Activated CD4-positive, alpha-beta T cell treated with anti-CD3 and anti-CD28 coated beads, Interleukin-2, amount 50 U/mL, for 48 hours (primary cell): ENCODE measurements around the gene RPTOR.
A peak's percentile ranks its signal among the peaks of the same experiment; 100 is the strongest.
"Not testable (repeated sequence)": the region's sequence is repeated elsewhere in the genome, so short reads cannot be mapped to it uniquely, and the experiment has no call there.

Experiments used
- DNase-seq, 2 experiments: peaks; one replicate each; pipeline ENCODE4 v3.0.0-alpha.2; 2020

RPTOR gene

DNA sequence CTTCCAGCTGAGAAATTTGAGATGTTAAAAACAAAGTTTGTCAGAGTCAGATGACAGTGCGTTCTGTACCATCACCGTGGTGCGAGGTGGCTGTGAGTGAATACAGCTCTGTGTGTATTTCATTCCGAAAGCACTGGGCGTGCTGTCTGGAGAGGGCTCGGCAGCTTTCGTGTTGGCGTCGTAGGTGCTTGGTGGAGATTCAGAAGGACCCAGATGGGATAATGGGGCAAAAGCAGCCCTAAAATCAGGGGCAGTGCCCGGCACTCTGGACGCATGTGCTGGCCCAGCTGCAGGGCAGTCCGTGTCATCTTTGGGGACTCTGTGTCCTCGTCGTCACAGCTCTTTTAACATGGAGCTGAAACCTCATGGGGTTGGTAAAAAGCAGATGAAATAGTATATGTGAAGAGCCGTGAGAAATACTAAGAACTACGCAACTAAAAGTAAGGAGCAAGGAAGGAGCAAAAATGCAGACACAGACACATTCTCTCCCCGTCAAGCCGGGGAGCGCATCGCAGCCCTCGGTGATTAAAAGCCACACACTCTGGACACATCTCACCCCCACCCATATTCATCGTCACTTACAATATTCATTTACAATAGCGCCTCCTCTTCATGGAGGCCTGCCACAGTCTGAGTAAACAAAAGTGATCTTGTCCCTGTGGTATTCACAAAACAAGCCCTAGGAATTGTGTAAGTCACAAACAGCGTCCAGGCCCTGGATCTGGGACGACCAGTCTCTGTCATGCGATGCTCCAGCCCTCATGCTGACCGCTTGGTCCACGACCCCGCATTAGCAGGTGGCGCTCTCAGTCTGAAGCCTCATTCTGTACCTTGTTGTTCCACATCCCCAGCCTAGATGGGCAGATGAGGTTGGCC, 206.7 kb downstream of the RPTOR start:
- DNase-seq = no peak

DNA sequence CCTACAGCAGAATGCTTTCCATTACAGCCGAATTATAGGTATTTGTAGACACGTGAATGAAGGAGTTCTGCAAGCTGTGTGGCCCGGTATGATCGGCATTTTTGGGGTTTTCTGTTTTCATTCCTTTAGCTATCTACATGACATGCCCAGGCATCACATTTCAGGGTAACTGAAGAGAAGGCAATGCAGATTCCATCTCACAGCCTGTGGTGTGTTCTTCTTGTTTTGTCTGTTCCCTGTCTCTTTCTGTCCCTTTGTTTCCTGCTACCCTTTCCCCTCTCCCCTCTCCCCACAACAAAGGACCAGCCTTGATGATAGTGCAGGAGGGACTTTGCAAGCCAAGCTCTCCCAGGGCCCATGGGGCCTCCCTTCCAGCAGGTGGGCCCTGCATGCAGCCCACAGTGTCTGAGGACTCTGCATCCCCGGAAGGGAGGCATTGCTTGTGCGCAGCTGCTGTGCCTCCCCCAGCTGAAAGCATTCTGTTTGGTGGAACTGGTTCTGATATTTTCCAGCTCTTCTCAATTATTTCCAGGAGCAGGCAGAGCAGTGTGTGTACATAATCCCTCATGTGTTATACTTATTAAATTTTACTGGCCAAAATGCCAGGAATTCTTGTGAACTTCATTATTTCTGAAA, 207.4 kb downstream of the RPTOR start:
- DNase-seq = no peak

DNA sequence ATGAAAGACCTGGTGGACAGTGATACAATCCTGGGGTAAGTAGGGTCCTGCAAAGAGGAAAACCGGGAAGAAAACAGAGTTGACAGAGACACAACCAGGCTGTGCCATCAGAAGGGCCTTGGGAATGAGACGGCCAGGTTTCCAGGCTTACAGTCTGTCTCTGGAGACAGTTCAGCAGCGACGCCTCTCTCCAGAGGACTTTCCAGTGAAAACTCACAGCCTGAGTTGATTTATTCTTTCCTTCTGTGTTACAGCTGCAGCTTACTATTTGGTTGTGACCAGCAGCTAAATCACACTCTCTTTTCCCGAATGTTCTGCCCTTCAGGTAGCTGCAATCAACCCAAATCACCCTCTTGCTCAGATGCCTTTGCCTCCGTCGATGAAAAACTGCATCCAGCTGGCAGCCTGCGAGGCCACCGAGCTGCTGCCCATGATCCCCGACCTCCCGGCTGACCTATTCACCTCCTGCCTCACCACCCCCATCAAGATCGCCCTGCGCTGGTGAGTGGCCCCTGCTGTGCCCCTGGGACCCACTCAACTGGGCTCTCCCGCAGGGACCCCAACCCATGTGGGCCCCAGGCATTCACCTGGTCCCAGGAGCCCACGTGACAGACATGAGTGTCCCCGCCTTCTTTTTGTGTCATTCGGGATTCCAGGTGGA, 209.2 kb downstream of the RPTOR start:
- DNase-seq = no peak

DNA sequence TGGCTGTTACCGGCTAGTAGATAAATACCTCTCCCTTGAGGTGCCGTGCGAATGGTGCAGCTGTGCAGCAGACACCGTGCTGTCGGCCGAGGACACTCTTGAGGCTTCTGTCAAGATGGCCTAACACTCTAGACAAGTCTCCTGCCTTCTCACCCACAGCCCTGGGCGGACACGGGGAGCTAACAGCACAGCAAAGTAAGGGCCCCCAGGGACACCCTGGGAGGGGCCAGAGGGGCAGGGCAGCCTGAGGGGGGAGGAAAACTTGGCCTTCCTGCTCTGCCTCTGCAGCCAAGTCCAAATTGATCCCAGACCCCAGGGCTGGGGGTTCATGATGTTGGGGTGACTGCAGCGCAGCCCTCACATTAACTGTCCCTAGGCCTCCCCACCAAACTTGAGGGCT, 210.2 kb downstream of the RPTOR start:
- no peak for DNase-seq

DNA sequence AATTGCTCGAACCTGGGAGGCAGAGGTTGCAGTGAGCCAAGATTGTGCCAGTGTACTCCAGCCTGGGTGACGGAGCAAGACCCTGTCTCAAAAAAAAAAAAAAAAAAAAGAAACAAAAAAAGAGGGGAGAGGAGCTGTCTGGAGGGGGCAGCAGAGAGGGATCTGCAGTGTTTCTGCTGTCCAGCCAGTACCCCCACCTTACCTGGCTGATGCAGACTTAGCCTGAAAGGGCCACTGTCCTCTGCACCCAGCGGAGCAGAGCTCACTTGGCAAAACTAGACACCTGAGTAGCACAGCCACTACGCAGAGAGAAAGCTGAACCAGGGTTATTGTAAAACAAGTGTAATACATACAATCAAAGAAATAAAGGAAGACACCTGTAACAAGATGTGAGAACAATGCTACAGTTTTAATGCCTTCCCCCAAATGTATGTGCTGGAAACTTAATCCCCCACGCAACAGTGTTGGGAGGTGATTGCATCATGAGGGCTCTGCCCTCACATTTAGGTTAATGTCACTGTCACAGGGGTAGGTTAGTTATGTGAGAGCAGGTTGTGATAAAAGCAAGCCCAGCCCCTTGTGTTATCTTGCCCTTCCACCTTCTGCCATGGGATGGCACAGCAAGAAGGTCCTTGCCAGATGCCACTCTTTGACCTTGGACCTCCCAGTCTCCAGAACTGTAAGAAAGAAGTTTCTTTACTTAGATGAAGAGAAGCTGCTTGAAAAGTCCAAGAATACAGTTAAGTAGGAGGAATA, 211.2 kb downstream of the RPTOR start:
- no peak for DNase-seq

DNA sequence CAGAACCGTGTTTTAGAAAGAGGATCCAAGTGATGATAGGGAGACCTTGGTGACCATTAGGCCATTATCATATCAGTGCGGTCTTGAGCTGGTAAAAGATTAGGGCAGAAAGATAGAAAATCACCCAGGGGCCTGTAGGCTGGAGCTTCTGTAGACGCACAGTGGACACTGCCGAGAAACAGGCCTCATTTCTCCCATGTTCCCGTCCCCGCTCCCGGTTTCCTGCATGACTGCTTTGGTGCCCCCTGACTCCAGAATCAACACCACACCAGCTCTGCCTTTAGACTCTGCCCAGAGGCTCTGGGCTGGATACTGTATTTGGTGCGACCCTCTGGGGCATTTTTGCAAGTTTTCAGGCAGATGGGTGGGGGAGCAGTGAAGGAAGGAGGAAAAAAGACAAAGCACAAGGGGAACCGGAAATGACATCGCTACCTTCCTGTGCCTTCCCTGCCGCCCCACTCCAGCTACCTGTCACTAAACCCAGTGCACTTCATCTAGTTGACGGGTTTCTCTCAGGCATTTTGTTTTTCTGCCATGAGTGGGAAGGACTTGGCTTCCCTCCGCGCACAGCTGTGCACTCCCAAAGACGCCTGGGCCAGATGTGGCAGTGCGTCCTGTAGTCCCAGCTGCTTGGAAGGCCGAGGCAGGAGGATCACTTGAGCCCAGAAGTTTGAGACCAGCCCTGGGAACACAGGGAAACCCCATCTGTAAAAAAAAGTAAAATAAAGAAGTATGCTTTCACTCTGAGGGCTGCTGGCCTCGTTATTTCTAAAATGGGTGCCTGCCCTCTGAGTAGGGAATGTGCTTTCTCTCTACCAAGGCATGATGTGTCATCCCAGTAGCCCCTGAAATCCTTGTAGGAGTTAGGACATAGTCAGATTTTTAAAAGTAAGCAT, 214.1 kb downstream of the RPTOR start:
- no peak for DNase-seq

DNA sequence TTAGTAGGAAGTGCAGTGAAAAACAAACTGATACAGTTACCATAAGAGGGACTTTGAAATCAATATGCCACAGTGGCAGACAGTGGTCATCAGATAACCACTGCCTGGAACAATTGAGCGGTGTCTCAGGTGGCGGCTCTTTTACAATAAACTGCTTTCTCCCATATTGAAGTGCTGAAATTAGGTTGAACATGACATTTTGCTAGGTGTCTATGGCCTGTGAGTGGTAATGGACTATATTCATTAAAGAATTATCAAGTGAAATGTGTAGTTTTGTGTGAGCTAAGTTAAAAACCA, 214.7 kb downstream of the RPTOR start:
- DNase-seq = peak in 1 of 2 experiments; percentile 54

DNA sequence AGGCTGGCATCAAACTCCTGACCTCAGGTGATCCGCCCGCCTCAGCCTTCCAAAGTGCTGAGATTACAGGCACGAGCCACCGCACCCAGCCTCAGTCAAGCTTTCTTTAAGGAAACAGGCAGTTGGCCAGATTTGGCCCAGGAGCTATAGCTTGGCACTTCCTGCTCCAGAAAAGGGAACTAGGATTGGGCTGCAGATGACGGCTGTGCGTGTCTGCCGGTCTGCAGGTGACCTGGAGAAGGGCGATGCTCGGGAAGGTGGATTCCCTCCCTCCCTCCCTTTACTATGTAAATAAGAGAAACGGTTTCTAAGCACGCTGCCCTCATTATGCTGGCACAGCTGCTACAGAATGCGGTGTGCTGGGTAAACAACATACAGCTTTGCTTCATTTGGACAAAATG, 215.9 kb downstream of the RPTOR start:
- no peak for DNase-seq

DNA sequence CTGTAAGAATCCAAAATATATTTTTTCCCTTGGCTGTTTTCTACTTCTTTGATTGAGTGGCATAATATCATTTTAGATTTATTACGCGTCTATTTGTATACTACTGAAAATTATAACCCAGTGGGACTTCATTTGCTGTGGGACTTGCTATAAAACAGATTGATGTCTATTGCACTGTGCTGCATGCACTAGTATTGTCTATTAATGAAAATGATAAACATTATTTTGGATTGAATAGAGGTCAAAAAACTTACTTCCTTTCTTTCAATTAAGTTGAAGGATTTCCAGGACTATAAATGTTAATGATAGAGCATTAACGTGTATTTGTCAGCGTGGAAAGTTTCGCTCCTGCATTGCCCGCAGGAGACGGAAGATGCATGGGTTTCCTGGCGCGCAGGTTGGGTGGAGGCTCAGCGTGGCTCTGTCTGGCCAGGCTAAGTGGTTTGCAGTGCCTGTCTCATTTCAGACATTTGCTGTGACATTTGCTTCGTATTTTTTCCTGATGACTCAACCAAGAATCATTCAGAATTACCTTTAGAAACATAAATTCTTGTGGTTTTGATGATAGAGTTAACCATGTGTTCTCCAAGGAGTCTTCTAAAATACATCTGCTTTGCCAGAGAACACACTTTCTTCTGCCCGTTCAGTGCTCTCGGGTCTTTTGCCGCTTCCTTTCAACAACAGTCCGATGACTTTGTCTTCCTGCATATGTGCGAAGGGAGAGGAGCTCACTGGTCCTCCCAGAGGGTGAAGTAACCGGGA, 216.7 kb downstream of the RPTOR start:
- DNase-seq = peak; percentile 78 to 83

DNA sequence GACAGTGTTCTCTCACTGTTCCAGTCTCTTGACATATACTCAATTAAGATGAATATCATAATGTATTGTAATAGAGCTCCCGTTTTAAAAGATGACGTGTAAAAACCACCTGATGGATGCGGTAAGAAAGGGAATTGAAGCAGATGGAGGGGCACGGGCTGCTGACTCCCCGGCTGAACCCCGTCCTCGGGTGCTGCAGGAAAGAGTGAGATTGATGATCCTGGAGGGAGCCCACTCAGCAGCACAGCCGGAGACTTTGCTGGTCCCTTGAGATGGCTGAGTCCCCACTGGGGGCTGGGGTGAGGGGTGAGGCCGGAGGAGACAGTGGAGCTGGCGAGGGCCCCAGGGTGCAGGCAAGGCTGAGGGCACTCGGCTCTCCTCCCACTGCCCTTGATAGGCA, 217.4 kb downstream of the RPTOR start:
- no peak for DNase-seq

DNA sequence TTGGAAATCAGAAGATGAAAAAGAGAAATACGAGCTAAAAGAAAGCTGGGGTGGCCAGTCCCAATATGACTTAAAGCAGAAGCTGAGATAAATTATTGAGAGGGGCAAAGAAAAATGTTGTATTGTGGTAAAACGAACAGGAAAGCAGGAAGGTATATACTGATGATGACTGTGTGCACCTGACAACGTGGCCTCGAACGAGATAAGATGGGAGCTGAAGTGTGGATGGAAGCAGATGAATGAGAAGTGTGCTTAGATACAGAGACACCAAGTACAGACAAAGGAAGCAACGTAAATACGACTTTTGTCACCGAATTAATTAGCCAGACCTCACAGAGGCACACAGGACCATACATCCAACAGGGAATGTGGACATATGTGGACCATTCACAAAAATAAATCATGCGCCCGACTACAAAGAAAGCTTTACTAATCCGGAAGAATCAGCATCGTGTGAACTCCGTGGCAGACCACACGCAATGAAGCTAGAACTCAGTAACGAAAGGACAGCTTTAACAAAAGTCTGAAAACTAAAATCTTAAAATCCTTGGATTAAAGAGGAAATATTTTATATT, 218.7 kb downstream of the RPTOR start:
- no peak for DNase-seq

DNA sequence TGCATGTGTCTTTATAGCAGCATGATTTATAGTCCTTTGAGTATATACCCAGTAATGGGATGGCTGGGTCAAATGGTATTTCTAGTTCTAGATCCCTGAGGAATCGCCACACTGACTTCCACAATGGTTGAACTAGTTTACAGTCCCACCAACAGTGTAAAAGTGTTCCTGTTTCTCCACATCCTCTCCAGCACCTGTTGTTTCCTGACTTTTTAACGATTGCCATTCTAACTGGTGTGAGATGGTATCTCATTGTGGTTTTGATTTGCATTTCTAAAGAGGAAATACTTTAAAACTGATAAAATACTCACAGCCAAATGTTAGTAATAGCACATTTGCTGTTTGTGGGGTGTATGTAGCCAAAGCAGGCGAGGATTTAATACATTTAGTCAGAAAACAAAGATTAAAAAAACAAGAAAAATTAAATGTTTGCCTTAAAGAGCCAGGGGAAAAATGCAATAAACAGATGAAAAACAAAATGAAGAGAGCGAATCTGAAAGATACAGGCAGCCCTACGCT, 220.0 kb downstream of the RPTOR start:
- DNase-seq = not testable (repeated sequence)

DNA sequence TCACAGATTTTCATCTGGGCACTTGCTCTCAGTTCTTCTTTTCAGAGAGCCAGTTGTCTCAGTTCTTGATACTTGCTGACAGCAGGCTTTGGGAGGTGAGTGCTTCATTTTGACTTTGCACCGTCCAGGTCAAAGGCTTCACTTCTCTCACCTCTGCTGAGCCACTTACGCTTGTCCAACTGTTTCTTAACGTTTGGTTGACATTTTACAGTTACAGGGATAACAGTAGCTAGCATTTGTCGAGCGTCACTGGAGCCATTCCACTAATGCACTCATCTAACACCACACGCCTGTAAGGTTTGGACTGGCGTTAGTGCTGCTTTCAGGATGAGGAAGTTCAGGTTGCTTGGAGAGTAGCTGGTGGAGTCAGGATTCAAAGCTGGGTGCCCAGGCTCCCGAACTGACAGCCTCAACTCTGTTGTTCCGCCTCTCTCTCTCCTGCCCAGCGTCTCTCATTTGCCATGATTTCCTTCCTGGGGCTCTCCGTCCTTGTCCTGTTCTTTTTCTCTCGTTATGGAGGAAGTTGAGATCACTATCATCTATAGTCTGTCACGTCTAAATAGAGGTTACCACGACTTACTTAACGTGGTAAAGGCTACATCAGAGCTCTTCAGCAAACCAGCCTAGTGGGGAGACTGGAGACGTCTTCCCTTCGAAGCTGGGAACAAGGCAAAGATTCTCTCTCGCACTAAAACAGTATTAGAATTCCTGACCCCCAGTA, 220.8 kb downstream of the RPTOR start:
- DNase-seq = no peak

DNA sequence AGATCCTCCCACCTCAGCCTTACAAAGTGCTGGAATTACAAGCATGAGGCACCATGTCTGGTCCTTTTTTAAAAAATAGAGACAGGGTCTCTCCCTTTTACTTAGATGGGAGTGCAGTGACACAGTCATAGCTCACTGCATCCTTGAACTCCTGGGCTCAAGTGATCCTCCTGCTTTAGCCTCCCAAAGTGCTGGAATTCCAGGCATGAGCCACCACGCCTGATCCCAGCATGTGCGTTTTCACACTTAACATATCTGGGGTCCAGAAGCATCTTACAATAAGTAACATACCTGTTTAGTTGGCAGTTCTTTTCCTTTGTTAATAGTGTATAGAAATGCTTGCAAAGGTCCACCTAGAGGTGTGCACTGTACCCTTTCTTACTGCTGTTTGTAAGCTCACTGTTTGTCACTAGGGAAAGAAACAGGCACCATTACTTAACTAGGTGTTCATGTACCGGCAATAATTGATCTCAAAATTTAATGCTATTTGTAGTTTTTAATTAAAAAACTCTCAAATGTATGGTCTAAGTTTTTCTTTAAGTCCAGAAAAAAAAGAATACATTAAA, 221.7 kb downstream of the RPTOR start:
- no peak for DNase-seq

DNA sequence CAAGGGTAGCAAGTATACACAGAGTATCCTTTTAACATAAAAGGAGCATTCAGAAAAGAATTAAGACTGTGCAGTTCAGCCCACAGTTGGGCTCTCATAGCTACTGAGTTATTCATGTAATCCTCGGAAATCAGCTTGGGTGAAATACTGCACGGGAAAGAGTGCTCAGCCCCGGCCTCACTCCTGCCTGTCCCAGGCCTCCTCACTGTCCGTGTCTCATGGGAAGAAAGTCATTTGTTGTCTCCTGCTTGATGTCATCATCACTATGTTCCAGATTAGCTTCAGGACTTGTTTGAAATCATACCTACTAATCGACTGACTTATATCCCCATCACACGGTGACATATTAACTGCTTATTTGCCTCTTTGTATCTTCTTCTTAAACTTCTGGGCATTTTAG, 223.8 kb downstream of the RPTOR start:
- DNase-seq = no peak

DNA sequence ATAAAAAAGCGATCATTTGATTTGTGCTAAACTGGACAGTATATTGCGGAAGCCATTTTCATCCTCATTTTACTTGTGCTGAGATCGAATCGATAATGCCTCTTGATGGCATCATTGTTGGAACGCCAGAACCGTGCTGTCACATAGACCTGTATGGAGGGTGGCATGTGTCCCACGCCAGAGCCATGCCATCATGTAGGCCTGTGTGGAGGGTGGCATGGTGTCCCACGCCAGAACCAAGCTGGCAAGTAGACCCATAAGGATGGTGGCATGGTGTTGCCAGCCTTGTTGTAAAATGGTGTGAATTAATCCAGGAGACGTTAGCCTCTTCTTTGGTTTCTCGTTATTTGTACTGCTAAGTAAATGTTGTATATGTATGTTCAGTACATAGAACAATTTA, 224.3 kb downstream of the RPTOR start:
- no peak for DNase-seq

DNA sequence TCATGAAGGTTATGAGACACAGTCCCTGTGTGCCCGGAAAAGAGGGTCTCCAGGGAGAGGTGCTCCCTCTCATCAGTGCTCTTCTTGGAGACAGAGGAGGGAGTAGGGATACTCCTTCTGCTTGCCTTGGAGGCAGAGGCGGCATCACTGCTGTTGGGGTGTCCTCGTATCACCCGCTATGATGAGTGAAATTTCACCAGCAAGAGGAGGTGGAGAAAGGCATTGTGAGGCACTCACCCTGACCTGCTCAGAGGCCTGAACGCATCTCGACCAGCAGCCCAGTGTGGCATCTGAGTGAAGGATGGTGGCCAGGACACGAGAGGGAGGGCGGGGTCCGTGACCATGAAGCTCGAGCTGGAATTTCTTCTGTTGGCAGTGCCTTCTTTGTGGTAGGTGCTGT, 224.9 kb downstream of the RPTOR start:
- DNase-seq = no peak

DNA sequence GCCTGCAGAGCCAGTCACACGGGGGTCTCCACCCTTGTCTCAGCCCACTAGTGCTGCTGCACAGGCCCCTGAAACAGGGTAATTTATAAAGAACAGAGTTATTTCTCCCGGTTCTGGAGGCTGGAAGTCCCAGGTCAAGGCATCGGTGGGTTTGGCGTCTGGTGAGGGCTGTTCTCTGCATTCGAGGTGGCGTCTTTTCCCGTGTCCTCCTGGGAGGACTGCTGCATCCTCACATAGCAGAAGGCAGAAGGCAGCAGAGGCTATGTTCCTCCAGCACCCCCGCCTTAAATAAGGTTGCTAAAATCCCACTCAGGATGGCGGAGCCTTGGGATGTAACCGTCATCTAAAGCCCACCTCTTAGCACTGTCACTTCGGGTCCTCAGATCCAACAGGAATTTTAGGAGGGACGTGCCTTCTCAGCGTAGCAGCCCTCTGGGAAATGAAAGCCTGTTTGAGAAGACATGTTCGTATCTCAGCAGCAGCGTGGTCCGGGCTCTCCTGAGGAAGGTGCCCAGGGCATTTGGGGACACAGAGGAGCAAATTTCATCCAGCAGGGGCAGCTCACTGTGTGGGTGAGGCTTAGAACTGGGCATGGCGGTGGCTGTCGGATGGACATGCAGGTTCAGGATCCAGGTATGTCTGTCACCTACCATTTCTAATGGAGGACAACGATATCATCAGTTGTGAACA, 225.4 kb downstream of the RPTOR start:
- DNase-seq = no peak

DNA sequence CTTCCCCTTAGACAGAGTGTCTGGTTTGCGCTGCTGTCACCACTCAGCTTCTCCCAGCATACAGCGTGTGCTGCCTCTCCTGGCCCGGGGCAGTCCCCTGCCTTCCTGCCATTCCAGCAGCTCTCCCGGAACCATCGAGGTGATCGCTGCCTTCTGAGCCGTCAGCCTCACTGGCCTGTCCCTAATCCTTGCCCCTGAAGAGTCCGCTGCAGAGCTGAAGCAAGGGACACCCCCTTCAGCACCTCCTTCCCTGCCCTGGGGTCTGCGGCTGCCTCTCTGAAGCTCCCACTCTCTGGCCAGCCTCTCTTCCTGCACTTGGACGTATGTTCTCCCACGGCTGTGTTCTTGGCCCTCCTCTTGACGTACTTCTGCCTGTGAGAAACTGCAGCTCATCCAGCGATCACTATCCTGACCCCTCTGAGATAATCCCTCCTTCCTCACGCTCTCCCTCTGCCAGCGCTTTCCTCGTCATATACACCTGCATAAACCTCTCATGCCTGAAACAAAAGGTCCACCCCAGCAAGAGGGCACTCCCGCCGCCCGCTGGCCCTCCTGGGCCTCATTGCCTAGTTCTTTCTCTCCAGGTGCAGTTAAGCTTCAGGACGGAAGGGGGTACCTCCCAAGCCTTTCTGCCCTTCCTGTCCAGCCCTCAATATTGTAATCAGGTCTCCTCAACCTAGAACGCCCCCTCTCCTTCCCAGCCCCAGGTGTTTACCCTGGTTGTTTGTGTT, 226.4 kb downstream of the RPTOR start:
- DNase-seq = no peak
